Hepatocyte (in vitro differentiated cells): ENCODE results near the gene HIBCH. TPM values are rescaled to one million over a fixed set of nuclear protein-coding genes. Genes with fewer than 3 reads are reported as not detected.
"Not testable (repeated sequence)": the region's sequence is repeated elsewhere in the genome, so short reads cannot be mapped to it uniquely, and the experiment has no call there.

Source experiments
- DNase-seq: peaks from one replicate; pipeline ENCODE4 v3.0.0-alpha.2; 2016; ENCODE audit warnings: low spot score
- H2AFZ ChIP-seq: fragments of 200-600 bp; sonication (generic); 2 replicates; pipeline ENCODE4 v1.6.0; 2016; ENCODE audit warnings: antibody characterized with exemption, mild to moderate bottlenecking
- H3K27ac ChIP-seq: fragments of 200-600 bp; sonication (generic); 2 replicates; pipeline ENCODE4 v1.5.1; 2016; ENCODE audit warnings: mild to moderate bottlenecking
- H3K27me3 ChIP-seq: fragments of 200-600 bp; sonication (generic); 2 replicates; pipeline ENCODE4 v1.6.1; 2016
- H3K36me3 ChIP-seq: fragments of 200-600 bp; sonication (generic); replicated peaks from 2 replicates; pipeline ENCODE4 v1.5.1; 2016; ENCODE audit warnings: low read depth; ENCODE audit not compliant: insufficient read depth
- H3K4me1 ChIP-seq: fragments of 200-600 bp; sonication (generic); 2 replicates; pipeline ENCODE4 v1.5.1; 2016; ENCODE audit warnings: mild to moderate bottlenecking, moderate library complexity; ENCODE audit not compliant: insufficient read depth
- H3K4me2 ChIP-seq: fragments of 200-600 bp; sonication (generic); 2 replicates; pipeline ENCODE4 v1.6.0; 2016
- H3K4me3 ChIP-seq: fragments of 200-600 bp; sonication (generic); 2 replicates; pipeline ENCODE4 v1.5.1; 2016; ENCODE audit warnings: mild to moderate bottlenecking
- H3K79me2 ChIP-seq: fragments of 200-600 bp; sonication (generic); 2 replicates; pipeline ENCODE4 v1.6.0; 2017; ENCODE audit warnings: mild to moderate bottlenecking
- H3K9me2 ChIP-seq: fragments of 200-600 bp; sonication (generic); replicated peaks from 2 replicates; pipeline ENCODE4 v1.6.0; 2017; ENCODE audit warnings: mild to moderate bottlenecking; ENCODE audit not compliant: insufficient read depth
- H3K9me3 ChIP-seq: fragments of 200-600 bp; sonication (generic); 2 replicates; pipeline ENCODE4 v1.5.1; 2016; ENCODE audit warnings: low read depth, mild to moderate bottlenecking
- H4K20me1 ChIP-seq: fragments of 200-600 bp; sonication (generic); 2 replicates; pipeline ENCODE4 v1.6.0; 2016; ENCODE audit warnings: mild to moderate bottlenecking; ENCODE audit not compliant: insufficient read depth, poor library complexity, severe bottlenecking
- CTCF ChIP-seq: fragments of 200-600 bp; sonication (generic); IDR thresholded peaks from 2 replicates; pipeline ENCODE4 v1.5.1; 2016; ENCODE audit warnings: antibody characterized with exemption, mild to moderate bottlenecking; ENCODE audit not compliant: poor library complexity
- EZH2 ChIP-seq: fragments of 200-600 bp; sonication (generic); IDR thresholded peaks from 2 replicates; pipeline ENCODE4 v1.6.1; 2016; ENCODE audit warnings: antibody characterized with exemption, mild to moderate bottlenecking, borderline replicate concordance
- EZH2phosphoT487 ChIP-seq: fragments of 200-600 bp; sonication (generic); IDR thresholded peaks from one replicate; pipeline ENCODE4 v1.6.1; 2018; ENCODE audit warnings: antibody characterized with exemption, mild to moderate bottlenecking, low read depth, moderate library complexity; ENCODE audit not compliant: unreplicated experiment, severe bottlenecking
- WGBS: methylation state at CpG from one replicate; pipeline ENCODE4 v1.1.6; 2016; ENCODE audit warnings: low lambda C conversion rate; ENCODE audit errors: missing lambda C conversion rate; 5-methylcytosine and 5-hydroxymethylcytosine counted together
- polyA plus RNA-seq: library from polyadenylated mRNA; unstranded; fragments of >200 nt; fragmentation: Nextera tagmentation; extraction: Ambion mirVana; gene quantifications from 2 replicates; pipeline ENCODE4 v1.2.1, GENCODE V29; 2016
- total RNA-seq: library from RNA; depleted of rRNA; stranded (reverse); fragments of >200 nt; gene quantifications from 2 replicates; pipeline ENCODE4 v1.2.3, GENCODE V29; 2014

Gene HIBCH
- total and polyA plus RNA-seq, 2 experiments from 2014 or later, result 30.9 to 57.0 TPM

DNA sequence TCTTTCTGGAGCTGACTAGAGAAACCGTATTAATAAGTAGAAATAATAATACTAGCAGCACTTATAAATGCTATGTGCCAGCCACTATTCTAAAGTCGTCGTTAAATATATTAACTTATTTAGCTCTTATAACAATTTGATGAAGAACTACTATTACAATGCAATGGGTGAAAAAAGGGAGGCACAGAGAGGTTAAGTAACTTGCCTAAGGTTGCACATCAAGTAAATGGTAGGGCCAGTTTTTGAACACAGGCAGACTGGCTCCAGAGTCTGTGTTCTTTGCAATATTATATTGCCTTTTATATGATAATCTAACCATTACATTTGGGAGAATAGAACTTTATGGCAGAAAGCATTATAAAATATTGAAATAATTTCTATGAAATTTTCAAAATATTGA, 41.3 kb upstream of the HIBCH start:
- Histone ChIP-seq H3K4me1 (no peaks in the 10 kb centered on the region), H4K20me1 (no peaks in the 10 kb centered on the region), H3K36me3 (no peaks in the 10 kb centered on the region), H3K79me2 (no peaks in the 10 kb centered on the region), H2AFZ (no peak overlapping the region), H3K9me2 (no peaks in the 10 kb centered on the region), H3K4me2 (no peak overlapping the region), H3K9me3 (no peaks in the 10 kb centered on the region), H3K27ac (no peak overlapping the region), H3K4me3 (no peak overlapping the region), H3K27me3 (no peaks in the 10 kb centered on the region)
- no peak for DNase-seq
- TF ChIP-seq CTCF (no peak), EZH2phosphoT487 (no peak), EZH2 (no peak)
- 99% methylated on average over 3 of the region's 3 CpGs for WGBS

- no peak for DNase-seq
- Histone ChIP-seq H3K4me1 (no peaks in the 10 kb centered on the region), H3K79me2 (peaks cover 2% of the 10 kb centered on the region), H3K27ac (no peak overlapping the region), H2AFZ (no peak overlapping the region), H3K27me3 (no peaks in the 10 kb centered on the region), H3K4me3 (no peak overlapping the region), H4K20me1 (no peaks in the 10 kb centered on the region), H3K9me3 (no peaks in the 10 kb centered on the region), H3K9me2 (no peaks in the 10 kb centered on the region), H3K36me3 (no peaks in the 10 kb centered on the region), H3K4me2 (peak overlapping the region; percentile 67)
- TF ChIP-seq EZH2phosphoT487 (no peak), CTCF (no peak), EZH2 (no peak)
Measured at GRCh38 chr2:190360561-190360960, 40.9 kb upstream of the HIBCH start.

- not testable (repeated sequence) for H3K9me3 ChIP-seq, H2AFZ ChIP-seq, H3K79me2 ChIP-seq, H4K20me1 ChIP-seq, H3K27me3 ChIP-seq, DNase-seq, H3K4me3 ChIP-seq, H3K4me2 ChIP-seq, H3K36me3 ChIP-seq, H3K4me1 ChIP-seq, H3K9me2 ChIP-seq, H3K27ac ChIP-seq
- WGBS, result 88% methylated on average over 8 of the region's 8 CpGs
Measured at GRCh38 chr2:190358655-190359448, 39.2 kb upstream of the HIBCH start.

GRCh38 chr2:190357600-190357999, 38.0 kb upstream of the HIBCH start:
- H3K36me3 ChIP-seq, result no peaks in the 10 kb centered on the region
- no peak overlapping the region for H3K4me3 ChIP-seq
- no peaks in the 10 kb centered on the region for H3K9me2 ChIP-seq
- no peak for DNase-seq
- no peak for TF ChIP-seq CTCF
- no peak for TF ChIP-seq EZH2
- no peak for TF ChIP-seq EZH2phosphoT487
- peaks cover 8% of the 10 kb centered on the region for H3K79me2 ChIP-seq
- H3K9me3 ChIP-seq, result no peaks in the 10 kb centered on the region
- WGBS, result 81% methylated on average over 2 of the region's 2 CpGs
- no peaks in the 10 kb centered on the region for H4K20me1 ChIP-seq
- no peaks in the 10 kb centered on the region for H3K27me3 ChIP-seq
- H3K27ac ChIP-seq, result no peak overlapping the region
- H3K4me2 ChIP-seq, result no peak overlapping the region
- H2AFZ ChIP-seq, result no peak overlapping the region
- H3K4me1 ChIP-seq, result peaks cover 5% of the 10 kb centered on the region
